ENCODE measurements around the gene FAM120B.
A peak's percentile ranks its signal among the peaks of the same experiment; 100 is the strongest.
"Not testable (repeated sequence)": the region's sequence is repeated elsewhere in the genome, so short reads cannot be mapped to it uniquely, and the experiment has no call there.

FAM120B gene, protein sequence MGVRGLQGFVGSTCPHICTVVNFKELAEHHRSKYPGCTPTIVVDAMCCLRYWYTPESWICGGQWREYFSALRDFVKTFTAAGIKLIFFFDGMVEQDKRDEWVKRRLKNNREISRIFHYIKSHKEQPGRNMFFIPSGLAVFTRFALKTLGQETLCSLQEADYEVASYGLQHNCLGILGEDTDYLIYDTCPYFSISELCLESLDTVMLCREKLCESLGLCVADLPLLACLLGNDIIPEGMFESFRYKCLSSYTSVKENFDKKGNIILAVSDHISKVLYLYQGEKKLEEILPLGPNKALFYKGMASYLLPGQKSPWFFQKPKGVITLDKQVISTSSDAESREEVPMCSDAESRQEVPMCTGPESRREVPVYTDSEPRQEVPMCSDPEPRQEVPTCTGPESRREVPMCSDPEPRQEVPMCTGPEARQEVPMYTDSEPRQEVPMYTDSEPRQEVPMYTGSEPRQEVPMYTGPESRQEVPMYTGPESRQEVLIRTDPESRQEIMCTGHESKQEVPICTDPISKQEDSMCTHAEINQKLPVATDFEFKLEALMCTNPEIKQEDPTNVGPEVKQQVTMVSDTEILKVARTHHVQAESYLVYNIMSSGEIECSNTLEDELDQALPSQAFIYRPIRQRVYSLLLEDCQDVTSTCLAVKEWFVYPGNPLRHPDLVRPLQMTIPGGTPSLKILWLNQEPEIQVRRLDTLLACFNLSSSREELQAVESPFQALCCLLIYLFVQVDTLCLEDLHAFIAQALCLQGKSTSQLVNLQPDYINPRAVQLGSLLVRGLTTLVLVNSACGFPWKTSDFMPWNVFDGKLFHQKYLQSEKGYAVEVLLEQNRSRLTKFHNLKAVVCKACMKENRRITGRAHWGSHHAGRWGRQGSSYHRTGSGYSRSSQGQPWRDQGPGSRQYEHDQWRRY

GRCh38 chr6:170306324-170307079, at the start of gene FAM120B:
TSS of gene FAM120B (plus strand) at chr6:170306758. CDS start at chr6:170317391, 10,633 bp downstream.
- DNase-seq (ENCODE audit: low read depth in 2 of 2): peak; percentile 93 to 95

DNA sequence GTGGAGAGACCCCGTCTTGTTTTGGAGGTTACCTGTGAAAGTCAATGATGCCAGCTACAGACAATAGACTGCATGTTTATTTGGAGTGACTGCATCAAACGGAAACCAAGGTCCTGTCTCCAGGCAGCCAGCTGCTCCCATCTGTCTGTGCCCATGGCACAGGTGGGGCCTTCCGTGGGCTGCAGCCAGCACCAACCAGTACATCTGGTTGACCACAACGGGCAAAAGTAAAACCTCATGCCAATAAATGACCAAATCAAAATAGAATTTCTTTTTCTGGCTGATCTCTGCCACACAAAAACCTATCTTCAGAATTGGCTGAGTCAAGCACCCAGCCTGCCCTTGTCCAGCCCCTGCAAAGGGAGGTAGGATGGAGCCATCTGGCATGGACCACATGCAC, 49.2 kb upstream of the FAM120B start:
- DNase-seq (ENCODE audit: low read depth in 2 of 2): no peak

- no peak for DNase-seq (ENCODE audit: low read depth in 2 of 2)
Observed at GRCh38 chr6:170258407-170258806, 48.2 kb upstream of the FAM120B start.

- no peak for DNase-seq (ENCODE audit: low read depth in 2 of 2)
Observed at GRCh38 chr6:170259278-170259677, 47.3 kb upstream of the FAM120B start.

- DNase-seq (ENCODE audit: low read depth in 2 of 2): no peak
Observed at GRCh38 chr6:170260686-170261085, 45.9 kb upstream of the FAM120B start.

DNA sequence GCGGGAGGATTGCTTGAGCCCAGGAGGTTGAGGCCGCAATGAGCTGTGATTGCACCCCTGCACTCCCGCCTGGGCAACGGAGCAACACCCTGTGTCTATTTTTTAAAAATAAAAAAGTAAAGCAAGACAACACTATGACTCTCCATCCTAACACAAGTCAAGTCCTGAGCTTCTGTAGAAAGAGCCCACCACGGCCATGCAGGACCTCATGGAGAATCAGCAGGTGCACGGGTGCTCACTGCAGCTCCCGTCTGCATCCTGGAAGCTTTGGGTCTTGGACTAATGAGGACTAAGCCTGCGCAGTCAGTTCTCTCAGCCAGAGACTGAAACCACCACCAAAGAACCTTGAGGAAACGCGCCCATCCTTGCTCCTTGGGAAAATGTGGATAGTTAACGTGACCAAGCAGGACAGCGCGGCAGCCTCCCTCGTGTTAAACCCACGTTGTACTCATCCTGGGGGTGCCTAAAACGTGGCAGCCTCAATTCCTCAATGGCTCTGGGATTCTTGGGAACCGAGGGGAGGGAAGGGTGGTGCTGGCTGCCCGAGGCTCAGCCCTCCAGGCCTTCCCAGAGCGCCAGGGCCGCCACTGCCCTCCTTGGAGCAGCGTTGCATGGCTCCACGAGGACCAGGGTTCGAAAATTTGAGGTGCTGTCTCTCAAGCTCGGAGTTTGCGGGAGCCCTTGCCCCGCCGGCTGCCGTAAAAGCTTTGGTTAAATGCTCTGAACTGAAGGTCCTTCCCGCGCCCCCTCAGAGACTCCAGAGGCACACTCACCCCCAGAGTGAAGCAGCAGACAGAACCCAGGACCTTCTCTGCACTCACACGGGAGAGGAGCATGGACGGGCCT, 44.7 kb upstream of the FAM120B start:
- no peak for DNase-seq (ENCODE audit: low read depth in 2 of 2)

GRCh38 chr6:170262489-170263088, 44.0 kb upstream of the FAM120B start:
- no peak for DNase-seq (ENCODE audit: low read depth in 2 of 2)

DNA sequence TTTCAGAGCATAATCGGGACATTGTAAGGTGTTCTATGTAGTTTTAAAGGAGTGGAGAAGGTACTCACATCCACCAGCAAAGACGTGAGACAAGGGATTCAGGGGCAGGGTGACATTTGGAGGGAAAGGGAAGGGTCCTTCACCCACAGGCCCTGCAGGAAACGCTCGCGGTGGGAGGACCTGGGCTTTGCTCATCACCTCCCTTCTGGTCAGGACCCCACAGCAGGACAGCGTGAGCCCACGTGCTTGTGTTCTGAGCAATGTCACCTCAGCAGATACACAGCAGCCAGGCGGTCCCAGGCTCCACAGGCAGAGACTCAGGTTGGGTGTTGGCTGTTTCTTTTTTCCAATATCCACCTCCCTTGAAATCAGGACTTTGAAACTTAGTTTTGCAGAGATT, 43.1 kb upstream of the FAM120B start:
- no peak for DNase-seq (ENCODE audit: low read depth in 2 of 2)

- no peak for DNase-seq (ENCODE audit: low read depth in 2 of 2)
Observed at GRCh38 chr6:170264086-170264485, 42.5 kb upstream of the FAM120B start.

- not testable (repeated sequence) for DNase-seq (ENCODE audit: low read depth in 2 of 2)
Observed at GRCh38 chr6:170264644-170265043, 41.9 kb upstream of the FAM120B start.

DNA sequence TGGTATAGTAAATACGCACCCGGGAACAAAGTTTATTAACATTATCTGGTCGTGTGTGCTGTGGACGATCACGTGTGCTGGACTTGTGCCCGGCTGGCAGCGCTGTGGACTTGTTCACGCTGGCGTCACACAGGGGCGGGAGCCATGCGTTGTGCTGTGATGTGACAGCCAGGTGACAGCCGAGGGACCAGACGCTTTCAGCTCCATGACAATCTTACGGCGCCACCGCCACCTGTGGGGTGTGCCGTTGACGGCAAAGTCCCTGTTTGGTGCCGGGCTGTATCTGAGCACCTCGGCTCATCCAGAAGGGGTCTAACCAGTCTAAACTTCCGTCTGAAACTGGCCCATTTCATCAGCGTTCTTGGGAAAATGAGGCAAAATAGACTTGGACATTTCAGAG, 40.9 kb upstream of the FAM120B start:
- DNase-seq (ENCODE audit: low read depth in 2 of 2): no peak

GRCh38 chr6:170266061-170266825, 40.3 kb upstream of the FAM120B start:
- DNase-seq (ENCODE audit: low read depth in 2 of 2): no peak

GRCh38 chr6:170267688-170268087, 38.9 kb upstream of the FAM120B start:
- DNase-seq (ENCODE audit: low read depth in 2 of 2): no peak

GRCh38 chr6:170268216-170269129, 38.1 kb upstream of the FAM120B start:
- DNase-seq (ENCODE audit: low read depth in 2 of 2): no peak

DNA sequence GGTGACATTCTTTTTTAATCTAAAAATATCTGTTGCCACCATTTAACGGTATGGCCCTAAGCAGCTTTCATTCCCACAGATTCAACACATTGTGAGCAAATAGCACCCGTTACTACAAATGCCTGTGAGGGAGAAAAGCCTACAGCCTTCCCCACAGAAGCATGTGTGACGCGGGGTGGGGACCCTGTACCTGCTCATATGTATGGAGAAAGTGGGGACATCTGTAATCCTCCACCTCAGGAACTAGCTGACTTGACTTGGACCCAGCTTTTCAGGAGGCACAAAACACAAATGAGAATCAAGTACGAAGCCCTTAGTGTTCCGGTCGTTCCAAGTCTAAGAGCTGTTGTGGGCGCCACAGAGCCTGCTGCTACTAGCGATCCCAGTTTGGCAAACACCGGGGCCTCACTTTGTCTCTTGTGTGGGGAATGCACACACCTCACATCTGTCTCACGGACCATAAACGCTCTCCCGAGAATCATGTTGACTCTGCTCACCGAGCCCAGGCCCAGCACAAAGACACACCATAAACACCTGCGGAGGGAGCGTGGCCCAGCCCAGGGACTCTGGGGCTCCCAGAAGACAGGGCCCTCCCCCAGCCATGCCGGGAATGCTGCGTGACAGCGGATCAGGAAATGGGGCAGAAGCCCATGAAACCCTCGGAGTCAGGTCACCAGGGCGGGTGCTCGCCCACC, 37.3 kb upstream of the FAM120B start:
- no peak for DNase-seq (ENCODE audit: low read depth in 2 of 2)

DNA sequence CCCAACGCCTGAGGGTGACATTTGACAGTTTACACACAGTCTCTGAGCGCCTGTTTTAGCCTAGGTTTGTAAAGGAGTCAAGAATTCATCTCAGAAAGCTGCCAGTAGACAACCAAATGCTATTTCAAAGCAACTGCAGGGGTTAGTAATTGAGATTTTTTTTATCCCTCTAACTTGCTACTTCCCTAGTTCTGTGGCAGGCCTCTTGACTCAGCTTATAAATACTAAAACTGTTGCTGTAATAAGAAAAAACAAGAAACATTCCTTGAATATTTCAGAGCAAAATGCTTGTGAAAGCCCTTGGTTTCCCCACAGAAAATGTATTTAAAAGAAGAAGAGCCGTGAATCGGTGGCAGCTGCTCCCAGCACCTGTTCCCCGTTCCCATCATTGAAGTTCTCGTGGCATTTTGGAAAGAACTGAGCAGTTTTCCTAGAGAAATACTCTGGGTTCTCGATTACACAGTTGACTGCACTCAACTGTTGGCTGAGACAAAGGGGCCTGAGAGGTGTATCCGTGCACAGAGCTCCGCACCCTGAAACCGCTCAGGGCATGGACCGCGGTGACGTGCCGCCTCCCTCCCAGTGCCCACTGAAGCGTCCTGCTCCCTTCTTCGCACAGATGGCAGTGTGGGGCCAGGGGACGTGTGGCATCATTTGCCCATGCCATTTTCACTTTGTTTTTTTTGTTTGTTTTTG, 36.6 kb upstream of the FAM120B start:
- DNase-seq (ENCODE audit: low read depth in 2 of 2): no peak

DNA sequence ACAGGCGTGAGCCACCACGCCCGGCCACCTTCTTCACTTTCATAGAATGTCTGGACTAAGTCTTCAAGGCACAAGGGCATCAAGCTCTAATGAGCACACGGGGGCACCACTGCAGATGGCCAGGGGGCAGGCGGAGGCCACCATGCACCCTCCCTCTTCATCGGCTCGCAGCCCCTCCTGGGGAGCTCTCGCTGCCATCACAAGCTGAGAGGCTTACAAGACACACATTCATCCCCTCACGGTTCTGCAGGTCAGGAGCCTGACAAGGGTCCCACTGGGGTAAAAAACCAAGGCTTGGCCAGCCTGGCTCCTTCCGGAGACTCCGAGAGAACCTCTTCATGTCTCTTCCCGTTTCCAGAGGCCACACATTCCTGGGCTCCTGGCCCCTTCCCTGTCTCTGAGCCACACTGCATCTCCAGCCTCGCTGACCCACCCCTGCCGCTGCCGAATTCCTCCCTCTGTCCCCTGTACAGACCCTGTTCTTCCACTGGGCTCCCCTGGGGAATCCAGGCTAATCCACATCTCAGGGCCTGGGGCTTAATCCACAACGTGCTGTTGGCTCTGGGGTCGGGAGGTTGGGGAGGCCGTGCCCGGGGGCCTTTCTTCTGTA, 35.5 kb upstream of the FAM120B start:
- DNase-seq (ENCODE audit: low read depth in 2 of 2): no peak

All from activated CD8-positive, alpha-beta memory T cell treated with anti-CD3 and anti-CD28 coated beads for 4 hours (primary cell).